ENCODE measurements around the gene EIF4H.
"Not testable (repeated sequence)": the region's sequence is repeated elsewhere in the genome, so short reads cannot be mapped to it uniquely, and the experiment has no call there.

EIF4H gene

GRCh38 chr7:74173866-74174605 is at the start of gene EIF4H:
Gene EIF4H, plus strand, starts transcription at chr7:74174356. Its CDS starts 28 bp downstream, at chr7:74174384.
- no peak for FAIRE-seq

DNA sequence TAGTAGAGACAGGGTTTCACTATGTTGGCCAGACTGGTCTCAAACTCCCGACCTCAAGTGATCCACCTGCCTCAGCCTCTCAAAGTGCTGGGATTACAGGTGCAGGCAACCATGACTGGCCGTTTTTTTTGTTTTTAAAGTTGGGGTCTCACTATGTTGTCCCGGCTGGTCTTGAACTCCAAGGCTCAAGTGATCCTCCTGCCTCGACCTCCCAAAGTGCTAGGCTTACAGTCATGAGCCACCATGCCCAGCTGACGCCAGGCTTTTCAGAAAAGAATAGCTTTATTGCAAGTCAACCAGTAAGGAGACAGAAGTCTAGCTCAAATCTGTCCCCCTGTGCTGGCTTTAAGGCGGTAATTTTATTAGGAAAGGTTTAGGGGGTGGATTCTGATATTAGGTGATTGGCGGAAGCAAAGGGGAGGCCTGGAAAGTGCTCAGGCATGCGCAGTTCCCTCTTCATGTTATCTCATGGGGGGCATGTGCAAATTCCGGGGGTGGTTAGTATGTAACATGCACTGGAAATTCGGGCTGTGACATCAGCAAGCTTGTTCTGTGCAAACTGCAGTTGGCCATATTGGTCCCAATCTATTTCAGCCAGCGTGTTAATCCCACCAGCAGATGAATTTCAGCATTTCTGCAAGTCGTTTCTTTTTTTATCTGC is 47.8 kb upstream of the EIF4H start:
- no peak for FAIRE-seq

GRCh38 chr7:74129887-74130286 is 44.3 kb upstream of the EIF4H start:
- no peak for FAIRE-seq

DNA sequence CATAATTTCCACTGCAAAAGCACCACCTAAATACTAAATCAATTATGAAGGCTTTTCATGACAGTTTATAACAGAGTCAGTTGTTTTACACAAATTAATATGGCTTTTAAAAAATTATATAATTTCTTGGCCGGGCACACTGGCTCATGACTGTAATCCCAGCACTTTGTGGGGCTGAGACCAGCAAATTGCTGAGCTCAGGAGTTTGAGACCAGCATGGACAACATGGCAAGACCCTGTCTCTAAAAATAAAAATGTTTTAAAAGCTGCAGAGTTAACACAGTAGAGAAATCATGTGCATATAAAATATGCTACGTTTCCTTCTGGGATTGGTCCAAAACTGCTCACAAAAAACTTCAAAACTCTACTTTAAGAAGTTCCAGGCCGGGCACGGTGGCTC is 43.6 kb upstream of the EIF4H start:
- FAIRE-seq: no peak

- FAIRE-seq: no peak
Measured at GRCh38 chr7:74134117-74134620, 40.0 kb upstream of the EIF4H start.

GRCh38 chr7:74138334-74138867 is 35.8 kb upstream of the EIF4H start:
- no peak for FAIRE-seq

DNA sequence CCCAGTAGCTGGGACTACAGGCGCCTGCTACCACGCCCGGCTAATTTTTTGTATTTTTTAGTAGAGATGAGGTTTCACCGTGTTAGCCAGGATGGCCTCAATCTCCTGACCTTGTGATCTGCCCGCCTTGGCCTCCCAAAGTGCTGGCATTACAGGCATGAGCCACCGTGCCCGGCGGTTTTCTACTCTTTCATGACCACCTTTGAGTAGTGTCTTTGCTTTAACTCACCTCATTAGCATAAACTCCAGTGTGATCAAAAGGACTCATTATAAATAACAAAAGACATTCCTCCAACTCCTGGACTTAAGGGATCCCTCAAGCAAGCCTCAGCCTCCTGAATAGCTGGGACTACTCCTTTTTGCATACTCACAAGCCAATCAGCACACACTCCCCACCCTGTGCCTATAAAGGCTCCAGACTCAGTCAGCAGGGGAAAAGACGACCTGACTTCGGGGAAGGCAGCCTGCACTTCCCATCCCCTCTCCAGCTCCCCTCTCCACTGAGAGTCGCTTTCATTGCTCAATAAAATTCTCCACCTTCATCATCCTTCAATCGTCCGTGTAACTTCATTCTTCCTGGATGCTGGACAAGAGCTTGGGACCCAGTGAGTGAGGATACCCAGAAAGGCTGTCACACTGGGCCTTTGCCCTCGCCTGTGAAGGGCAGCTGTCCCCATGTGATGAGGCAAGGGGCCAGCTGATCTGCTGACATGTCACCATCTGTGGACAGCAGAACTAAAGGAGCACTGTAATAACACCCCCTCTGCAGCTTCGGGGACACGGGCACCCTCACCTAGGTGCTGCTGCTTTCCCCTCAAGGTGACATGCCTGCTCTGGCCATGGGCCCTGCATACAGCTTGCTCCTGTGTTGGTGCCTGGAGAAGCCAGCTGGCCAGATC is 35.0 kb upstream of the EIF4H start:
- FAIRE-seq: no peak

DNA sequence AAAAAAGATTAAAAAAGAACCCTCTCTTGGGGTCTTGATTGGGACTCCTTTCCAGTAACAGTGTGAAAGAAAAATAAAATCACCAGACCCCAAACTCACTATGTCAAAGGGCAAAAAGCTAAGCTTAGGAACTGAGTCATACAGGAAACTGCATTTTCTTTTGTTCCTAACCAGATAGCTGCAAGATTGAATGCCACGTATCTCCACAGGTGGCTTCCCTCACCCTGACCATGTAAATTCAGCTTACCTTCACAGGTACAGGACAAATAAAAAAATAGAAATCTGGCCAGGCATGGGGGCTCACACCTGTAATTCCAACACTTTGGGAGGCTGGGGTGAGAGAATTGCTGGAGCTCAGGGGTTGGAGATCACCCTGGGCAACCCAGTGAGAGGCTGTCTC is 32.5 kb upstream of the EIF4H start:
- no peak for FAIRE-seq

- no peak for FAIRE-seq
Measured at GRCh38 chr7:74143383-74143782, 30.8 kb upstream of the EIF4H start.

DNA sequence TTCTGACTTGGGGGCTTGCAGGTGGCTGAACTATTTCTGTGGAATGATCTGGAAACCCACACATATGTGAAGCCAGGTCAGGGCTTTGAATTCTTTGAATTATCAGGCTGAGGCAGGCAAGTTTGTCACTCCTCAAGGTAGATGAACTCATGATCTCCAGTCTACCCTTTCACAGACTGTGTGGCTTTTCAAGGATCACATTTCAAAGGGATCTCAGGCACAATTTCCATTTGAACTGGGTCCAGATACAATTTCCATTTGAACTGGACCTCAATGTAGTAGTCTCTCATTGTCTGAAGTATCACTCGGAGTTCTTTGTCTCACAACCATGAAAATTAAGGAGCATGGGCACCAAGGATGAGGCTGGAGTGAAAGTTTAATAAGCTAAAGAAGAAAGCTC is 25.7 kb upstream of the EIF4H start:
- no peak for FAIRE-seq

DNA sequence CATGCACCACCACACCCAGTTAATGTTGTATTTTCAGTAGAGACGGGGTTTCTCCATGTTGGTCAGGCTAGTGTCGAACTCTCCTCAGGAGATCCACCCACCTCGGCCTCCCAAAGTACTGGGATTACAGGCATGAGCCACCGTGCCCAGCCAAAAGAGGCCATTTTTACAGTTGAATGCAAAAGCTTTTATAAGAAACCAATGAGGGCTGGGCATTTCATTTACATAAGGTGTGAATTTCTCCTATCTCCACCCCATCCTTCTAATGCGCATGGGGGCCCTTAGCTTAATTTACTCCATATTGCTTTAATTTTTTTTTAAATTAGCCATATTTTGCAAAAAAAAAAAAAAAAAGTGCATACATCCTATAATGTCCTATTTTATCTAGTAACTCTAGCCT is 25.1 kb upstream of the EIF4H start:
- no peak for FAIRE-seq

- no peak for FAIRE-seq
Measured at GRCh38 chr7:74149603-74150002, 24.6 kb upstream of the EIF4H start.

GRCh38 chr7:74153736-74154135 is 20.4 kb upstream of the EIF4H start:
- FAIRE-seq: no peak

GRCh38 chr7:74155810-74156395 is 18.3 kb upstream of the EIF4H start:
- no peak for FAIRE-seq

DNA sequence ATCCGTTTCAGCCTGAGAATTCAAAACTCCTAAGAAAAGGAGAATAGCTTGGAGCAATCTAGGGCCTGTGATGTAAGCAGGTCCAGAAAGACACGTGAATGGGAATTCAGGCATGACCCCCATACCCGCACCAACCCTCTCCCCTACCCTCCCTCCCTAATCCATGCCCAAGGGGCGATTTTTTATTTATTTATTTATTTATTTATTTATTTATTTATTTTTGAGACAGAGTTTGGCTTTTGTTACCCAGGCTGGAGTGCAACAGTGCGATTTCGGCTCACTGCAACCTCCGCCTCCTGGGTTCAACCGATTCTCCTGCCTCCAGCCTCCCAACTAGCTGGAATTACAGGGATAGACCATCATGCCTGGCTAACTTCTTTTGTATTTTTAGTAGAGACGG is 16.6 kb upstream of the EIF4H start:
- FAIRE-seq: no peak

GRCh38 chr7:74164985-74165456 is 9.1 kb upstream of the EIF4H start:
- FAIRE-seq: peak; percentile 20

DNA sequence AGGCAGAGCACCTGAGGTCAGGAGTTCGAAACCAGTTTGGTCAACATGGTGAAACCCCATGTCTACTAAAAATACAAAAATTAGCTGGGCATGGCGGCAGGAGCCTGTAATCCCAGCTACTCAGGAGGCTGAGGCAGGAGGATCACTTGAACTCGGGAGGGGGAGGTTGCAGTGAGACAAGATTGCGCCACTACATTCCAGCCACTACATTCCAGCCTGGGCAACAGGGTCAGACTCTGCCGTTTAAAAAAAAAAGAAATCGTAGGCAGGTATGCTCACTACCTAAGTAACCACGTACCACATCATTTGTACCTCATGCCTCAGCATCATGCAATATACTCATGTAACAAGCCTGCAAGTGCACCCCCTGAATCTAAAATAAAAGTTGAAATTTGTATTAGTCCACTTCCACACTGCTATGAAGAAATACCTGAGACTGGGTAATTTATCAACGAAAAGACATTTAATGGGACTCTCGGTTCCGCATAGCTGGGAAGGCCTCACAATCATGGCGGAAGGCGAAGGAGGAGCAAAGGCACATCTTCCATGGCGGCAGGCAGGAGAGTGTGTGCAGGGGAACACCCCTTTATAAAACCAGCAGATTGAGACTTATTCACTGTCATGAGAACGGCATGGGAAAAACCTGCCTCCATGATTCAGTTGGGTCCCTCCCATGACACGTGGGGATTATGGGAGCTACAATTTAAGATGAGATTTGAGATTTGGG is 8.1 kb upstream of the EIF4H start:
- no peak for FAIRE-seq

DNA sequence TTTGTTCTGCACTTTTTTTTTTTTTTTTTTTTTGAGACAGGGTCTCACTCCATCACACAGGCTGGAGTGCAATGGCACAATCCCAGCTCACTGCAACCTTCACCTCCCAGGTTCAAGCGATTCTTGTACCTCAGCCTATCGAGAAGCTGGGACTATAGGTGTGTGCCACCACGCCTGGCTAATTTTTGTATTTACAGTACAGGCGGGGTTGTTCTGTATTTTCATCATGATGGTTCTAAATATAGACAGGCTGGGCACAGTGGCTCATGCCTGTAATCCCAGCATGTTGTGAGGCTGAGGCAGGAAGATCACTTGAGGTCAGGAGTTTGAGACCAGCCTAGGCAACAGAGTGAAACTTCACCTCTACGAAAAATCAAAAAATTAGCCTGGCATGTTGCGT is 6.8 kb upstream of the EIF4H start:
- not testable (repeated sequence) for FAIRE-seq

DNA sequence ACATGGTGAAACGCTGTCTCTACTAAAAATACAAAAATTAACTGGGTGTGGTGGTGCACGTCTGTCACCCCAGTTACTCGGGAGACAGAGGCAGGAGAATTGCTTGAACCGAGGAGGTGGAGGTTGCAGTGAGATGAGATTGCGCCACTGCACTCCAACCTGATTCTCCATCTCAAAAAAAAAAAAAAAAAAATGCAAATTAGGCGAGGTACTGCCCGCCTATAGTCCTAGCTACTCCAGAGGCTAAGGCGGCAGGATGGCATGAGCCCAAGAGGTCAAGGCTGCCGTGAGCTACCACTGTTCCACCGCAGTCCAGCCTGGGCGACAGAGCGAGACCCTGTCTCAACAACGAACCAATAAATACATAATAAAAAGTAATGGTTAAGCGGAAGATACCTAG is 1.1 kb upstream of the EIF4H start:
- no peak for FAIRE-seq

GRCh38 chr7:74173491-74173865 is 678 bp upstream of the EIF4H start:
- FAIRE-seq: no peak

DNA sequence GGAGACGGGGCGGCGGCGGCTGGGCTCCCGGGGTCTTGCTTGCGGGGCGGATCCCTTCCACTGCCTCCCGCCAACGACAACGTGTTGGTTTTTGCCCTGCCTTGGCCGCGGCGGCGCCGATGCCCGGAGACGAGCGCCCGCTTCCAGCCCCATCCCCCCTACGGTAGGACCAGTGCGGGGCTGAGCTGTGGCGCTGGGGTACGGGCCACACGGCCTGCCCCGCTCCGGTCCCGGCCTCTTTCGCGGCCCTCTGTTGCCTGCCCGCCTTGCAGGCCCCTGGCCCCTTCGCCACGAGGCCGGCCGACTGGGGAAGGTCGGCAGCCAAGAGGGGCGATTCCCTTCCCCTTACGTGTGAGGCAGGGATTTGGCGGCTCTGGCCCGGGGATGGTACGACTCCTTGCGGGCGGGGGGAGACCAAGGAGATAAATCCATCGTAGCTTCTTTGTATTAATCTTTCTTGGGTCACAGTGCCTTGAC is 488 bp downstream of the EIF4H start:
- no peak for FAIRE-seq

- FAIRE-seq: no peak
Measured at GRCh38 chr7:74175340-74175739, 1.2 kb downstream of the EIF4H start.

Data from TTC549 (cell line).